ENCODE measurements around the gene TP73. TPM values are rescaled to one million over a fixed set of nuclear protein-coding genes. Genes with fewer than 3 reads are reported as not detected.
A peak's percentile ranks its signal among the peaks of the same experiment; 100 is the strongest.

Gene TP73
- total and polyA plus RNA-seq, 4 experiments from 2014 or later, result 0.15 to 0.17 TPM; not detected in 2

GRCh38 chr1:3785045-3785444 is 132.7 kb downstream of the TP73 start:
- ChIA-PET CTCF (ENCODE audit: partially characterized antibody) (interaction anchor here (1.5 to 1.6 kb wide), 2 partner anchors 9 to 12 kb away, joined by 3 to 4 read pairs; partner anchors contain the start of gene LRRC47), POLR2A (ENCODE audit: partially characterized antibody) (no interaction called here)
- H3K4me1 Mint-ChIP-seq, result peaks cover 9 to 29% (median 16%) of the 10 kb centered on the region in 4 donors
- Histone ChIP-seq H3K9me3 (ENCODE audit: control insufficient read depth in 1 of 2, low read length in 2 of 2) (no peaks in the 10 kb centered on the region), H3K27ac (ENCODE audit: low read depth, low read length) (no peak overlapping the region), H3K27me3 (ENCODE audit: insufficient read depth, low read length) (no peaks in the 10 kb centered on the region), H3K36me3 (ENCODE audit: insufficient read depth, low read length) (peaks cover 64% of the 10 kb centered on the region), H3K4me1 (ENCODE audit: insufficient read depth, low read length) (peaks cover 22% of the 10 kb centered on the region), H3K4me3 (ENCODE audit: low read length in 2 of 2) (no peak overlapping the region)
- peaks cover 30 to 66% of the 10 kb centered on the region in 2 donors for H3K36me3 Mint-ChIP-seq
- peaks cover 0 to 2% (median 0%) of the 10 kb centered on the region in 8 donors for H3K9me3 Mint-ChIP-seq
- H3K27ac Mint-ChIP-seq, result peak overlapping the region in 1 of 7 donors; percentile 42
- H3K27me3 Mint-ChIP-seq, result no peaks in the 10 kb centered on the region
- intact Hi-C loops (cut with micrococcal nuclease), result no loop called here
- H3K4me3 Mint-ChIP-seq, result no peak overlapping the region
- no peak for DNase-seq

DNA sequence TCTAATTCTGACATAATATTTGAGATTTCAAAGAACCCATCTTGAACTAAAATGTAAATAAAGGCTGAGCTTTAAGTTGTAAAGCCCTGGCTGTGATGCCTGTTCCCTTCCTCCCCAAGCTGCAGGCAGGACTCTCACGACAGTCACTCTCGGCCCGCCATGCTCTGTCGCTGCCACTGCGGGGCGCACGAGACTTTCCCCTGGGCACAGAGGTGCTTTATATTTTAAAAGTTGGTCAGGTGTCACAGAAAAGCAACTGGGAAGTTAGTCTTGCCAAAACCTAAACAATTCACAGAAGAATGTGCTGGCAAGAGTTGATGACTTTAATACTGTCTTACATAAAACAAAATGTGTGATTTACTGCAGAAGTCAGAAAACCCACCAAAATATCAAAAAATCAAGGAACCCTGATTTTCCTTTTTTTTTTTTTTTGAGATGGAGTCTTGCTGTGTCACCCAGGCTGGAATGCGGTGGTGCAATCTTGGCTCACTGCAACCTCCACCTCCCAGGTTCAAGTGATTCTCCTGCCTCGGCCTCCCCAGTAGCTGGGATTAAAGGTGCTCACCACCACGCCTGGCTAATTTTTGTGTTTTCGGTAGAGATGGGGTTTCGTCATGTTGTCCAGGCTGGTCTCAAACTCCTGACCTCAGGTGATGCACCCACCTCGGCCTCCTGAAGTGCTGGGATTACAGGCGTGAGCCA is 133.3 kb downstream of the TP73 start:
- CTCF ChIA-PET (ENCODE audit: partially characterized antibody), result interaction anchor here (1.5 to 2.0 kb wide), 3 partner anchors 10 to 12 kb away, joined by 3 to 4 read pairs (median 4); partner anchors contain the start of gene LRRC47

More for the DNA sequence above, 133.3 kb downstream of the TP73 start:
- Histone ChIP-seq H3K4me3 (ENCODE audit: low read length in 2 of 2) (no peak overlapping the region), H3K9me3 (ENCODE audit: control insufficient read depth in 1 of 2, low read length in 2 of 2) (no peaks in the 10 kb centered on the region), H3K27ac (ENCODE audit: low read depth, low read length) (no peak overlapping the region), H3K4me1 (ENCODE audit: insufficient read depth, low read length) (peaks cover 22% of the 10 kb centered on the region), H3K36me3 (ENCODE audit: insufficient read depth, low read length) (peaks cover 59% of the 10 kb centered on the region), H3K27me3 (ENCODE audit: insufficient read depth, low read length) (no peaks in the 10 kb centered on the region)
- no peaks in the 10 kb centered on the region for H3K27me3 Mint-ChIP-seq
- peak overlapping the region in 1 of 7 donors; percentile 42 for H3K27ac Mint-ChIP-seq
- H3K4me3 Mint-ChIP-seq, result no peak overlapping the region
- peaks cover 9 to 29% (median 16%) of the 10 kb centered on the region in 4 donors for H3K4me1 Mint-ChIP-seq
- POLR2A ChIA-PET (ENCODE audit: partially characterized antibody), result no interaction called here
- peaks cover 25 to 60% of the 10 kb centered on the region in 2 donors for H3K36me3 Mint-ChIP-seq
- intact Hi-C loops (cut with micrococcal nuclease), result no loop called here
- no peak for DNase-seq
- H3K9me3 Mint-ChIP-seq, result peaks cover 0 to 2% (median 0%) of the 10 kb centered on the region in 8 donors

Other genes starting within 250 kb of the TP73 start
- gene ARHGEF16, start 197.9 kb upstream of the TP73 start, total RNA-seq, result under 1 TPM; 0.20 to 0.22 TPM
- gene ARHGEF16, start 197.9 kb upstream of the TP73 start, polyA plus RNA-seq, result under 1 TPM in 1 of 2 donors, not detected in 1; 0.16 TPM
- 100 to 1,000 TPM; 167 to 168 TPM for gene MEGF6, start 41.0 kb upstream of the TP73 start, total RNA-seq
- gene MEGF6, start 41.0 kb upstream of the TP73 start, polyA plus RNA-seq, result 1 to 10 TPM; 2.4 to 7.1 TPM
- gene TPRG1L, start 27.5 kb upstream of the TP73 start, total RNA-seq, result 10 to 100 TPM; 57.9 to 59.5 TPM
- gene TPRG1L, start 27.5 kb upstream of the TP73 start, polyA plus RNA-seq, result 10 to 100 TPM; 41.4 to 46.4 TPM
- 10 to 100 TPM; 39.0 to 40.7 TPM for gene WRAP73, start 2.4 kb upstream of the TP73 start, total RNA-seq
- 10 to 100 TPM; 24.4 to 30.1 TPM for gene WRAP73, start 2.4 kb upstream of the TP73 start, polyA plus RNA-seq
- not detected for gene CCDC27, start 99.9 kb downstream of the TP73 start, total RNA-seq
- gene CCDC27, start 99.9 kb downstream of the TP73 start, polyA plus RNA-seq, result not detected
- 1 to 10 TPM; 3.1 to 4.7 TPM for gene SMIM1, start 120.2 kb downstream of the TP73 start, total RNA-seq
- gene SMIM1, start 120.2 kb downstream of the TP73 start, polyA plus RNA-seq, result 1 to 10 TPM in 1 of 2 donors, under 1 TPM in 1; 0.52 to 1.5 TPM
- gene LRRC47, start 144.0 kb downstream of the TP73 start, total RNA-seq, result 10 to 100 TPM; 54.5 to 58.0 TPM
- 10 to 100 TPM; 19.0 to 39.8 TPM for gene LRRC47, start 144.0 kb downstream of the TP73 start, polyA plus RNA-seq
- 10 to 100 TPM; 64.0 to 64.4 TPM for gene CEP104, start 204.7 kb downstream of the TP73 start, total RNA-seq
- gene CEP104, start 204.7 kb downstream of the TP73 start, polyA plus RNA-seq, result 10 to 100 TPM; 10.3 to 30.7 TPM
- 10 to 100 TPM; 23.2 to 26.1 TPM for gene DFFB, start 205.0 kb downstream of the TP73 start, total RNA-seq
- 10 to 100 TPM in 1 of 2 donors, 1 to 10 TPM in 1; 8.2 to 13.0 TPM for gene DFFB, start 205.0 kb downstream of the TP73 start, polyA plus RNA-seq
- gene C1orf174, start 247.8 kb downstream of the TP73 start, total RNA-seq, result 10 to 100 TPM; 34.6 to 36.0 TPM
- gene C1orf174, start 247.8 kb downstream of the TP73 start, polyA plus RNA-seq, result 10 to 100 TPM; 21.8 to 33.9 TPM

All from CD4-positive, alpha-beta memory T cell (primary cell).